ENCODE measurements around the gene SLC10A4. TPM values are rescaled to one million over a fixed set of nuclear protein-coding genes. Genes with fewer than 3 reads are reported as not detected.
"Not testable (repeated sequence)": the region's sequence is repeated elsewhere in the genome, so short reads cannot be mapped to it uniquely, and the experiment has no call there.

Gene SLC10A4, protein sequence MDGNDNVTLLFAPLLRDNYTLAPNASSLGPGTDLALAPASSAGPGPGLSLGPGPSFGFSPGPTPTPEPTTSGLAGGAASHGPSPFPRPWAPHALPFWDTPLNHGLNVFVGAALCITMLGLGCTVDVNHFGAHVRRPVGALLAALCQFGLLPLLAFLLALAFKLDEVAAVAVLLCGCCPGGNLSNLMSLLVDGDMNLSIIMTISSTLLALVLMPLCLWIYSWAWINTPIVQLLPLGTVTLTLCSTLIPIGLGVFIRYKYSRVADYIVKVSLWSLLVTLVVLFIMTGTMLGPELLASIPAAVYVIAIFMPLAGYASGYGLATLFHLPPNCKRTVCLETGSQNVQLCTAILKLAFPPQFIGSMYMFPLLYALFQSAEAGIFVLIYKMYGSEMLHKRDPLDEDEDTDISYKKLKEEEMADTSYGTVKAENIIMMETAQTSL
- total RNA-seq (under 1 TPM in 3 of 4 donors, not detected in 1; 0.11 to 0.22 (median 0.12) TPM), polyA plus RNA-seq (under 1 TPM; 0.06 to 0.29 (median 0.18) TPM)
- long read RNA-seq, donor 1, result 0 reads
- long read RNA-seq, donor 2, partial matches to known transcripts, result 0 of 2 reads
- long read RNA-seq, donor 2, other reads (novel, unspliced or antisense), result 0 of 2 reads

GRCh38 chr4:48483006-48483776, at the start of gene SLC10A4:
TSS of gene SLC10A4 (plus strand) at chr4:48483343. CDS start at chr4:48483562, 219 bp downstream.
- Histone ChIP-seq H3K36me3 (ENCODE audit: insufficient read depth in 1 of 2, low read depth in 1 of 2) (no peaks in the 10 kb centered on the region), H3K4me1 (no peaks in the 10 kb centered on the region), H3K27me3 (ENCODE audit: insufficient read depth in 3 of 3, low read length in 2 of 3) (peaks cover 0 to 64% (median 24%) of the 10 kb centered on the region in 3 donors), H3K9me3 (no peaks in the 10 kb centered on the region), H3K4me3 (peak within 1 kb of the TSS; percentile 54), H3K27ac (no peak within 1 kb of the TSS)
- ATAC-seq, result peak in 1 of 4 donors; percentile 19
- no peak for TF ChIP-seq CTCF (IDR thresholded peaks at IDR 0.05)
- intact Hi-C loops (cut with DNase I), result loop anchor here in 1 of 2 donors (10.0 kb wide), 1 partner anchor 158 kb away; no protein-coding TSS in a partner anchor
- peak in 1 of 2 donors; percentile 18 for DNase-seq
- 2% methylated on average over 34 to 85 of the region's 85 CpGs for WGBS, 3 donors

DNA sequence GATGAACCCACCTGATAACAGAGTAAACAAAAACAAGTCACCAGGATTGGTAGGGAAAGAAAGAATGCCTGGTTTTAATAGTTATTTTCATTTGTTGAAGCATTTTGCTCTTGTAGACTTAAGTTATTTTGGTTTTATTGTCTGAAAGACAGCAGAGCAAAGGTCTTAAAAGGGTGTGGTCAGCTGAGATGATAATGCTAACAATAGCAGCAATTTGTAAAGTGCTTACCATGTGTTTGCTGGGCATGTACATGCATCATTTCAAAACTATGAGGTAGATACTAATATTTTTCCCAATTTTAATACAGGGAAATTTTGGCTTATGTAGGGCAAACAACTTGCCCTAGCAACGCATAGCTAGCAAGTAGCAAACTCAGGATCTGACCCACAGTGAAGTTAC, 46.8 kb upstream of the SLC10A4 start:
- Histone ChIP-seq H3K27me3 (ENCODE audit: insufficient read depth in 3 of 3, low read length in 2 of 3) (no peaks in the 10 kb centered on the region), H3K9me3 (no peaks in the 10 kb centered on the region), H3K4me1 (no peaks in the 10 kb centered on the region), H3K27ac (no peak overlapping the region), H3K36me3 (ENCODE audit: insufficient read depth in 1 of 2, low read depth in 1 of 2) (no peaks in the 10 kb centered on the region), H3K4me3 (no peak overlapping the region)
- TF ChIP-seq CTCF (IDR thresholded peaks at IDR 0.05), result no peak
- DNase-seq, result no peak
- intact Hi-C loops (cut with DNase I), result no loop called here
- 87 to 96% (median 94%) methylated on average over 1 of the region's 1 CpG for WGBS, 3 donors
- ATAC-seq, result no peak

DNA sequence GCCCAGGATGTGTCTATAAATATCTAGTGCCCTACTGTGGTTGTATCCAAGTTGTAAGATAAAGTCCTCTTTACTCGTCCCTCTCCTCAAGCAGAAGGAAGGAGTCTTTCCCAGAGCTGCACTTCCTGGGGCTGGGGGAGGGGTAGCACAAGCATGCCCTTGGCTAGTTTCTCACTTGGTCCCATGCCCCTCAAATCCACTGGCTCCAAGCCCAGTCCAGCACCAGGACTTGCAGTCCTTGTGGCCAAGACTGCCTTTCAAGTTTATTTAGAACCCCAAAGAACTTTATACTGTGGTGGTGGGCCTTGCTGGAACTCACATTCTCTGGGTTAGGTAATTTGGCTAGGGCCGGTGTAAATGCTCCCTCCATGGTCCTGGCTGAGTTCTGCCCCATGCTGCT, 43.2 kb upstream of the SLC10A4 start:
- no peaks in the 10 kb centered on the region for H3K4me1 ChIP-seq
- H3K4me3 ChIP-seq, result no peak overlapping the region
- DNase-seq (no peak), ATAC-seq (no peak)
- intact Hi-C loops (cut with DNase I), result loop anchor here in 1 of 2 donors (10.0 kb wide), 1 partner anchor 525 kb away; no protein-coding TSS in a partner anchor
- H3K9me3 ChIP-seq, result no peaks in the 10 kb centered on the region
- H3K27ac ChIP-seq, result no peak overlapping the region
- TF ChIP-seq CTCF (IDR thresholded peaks at IDR 0.05), result no peak
- H3K36me3 ChIP-seq (ENCODE audit: insufficient read depth in 1 of 2, low read depth in 1 of 2), result no peaks in the 10 kb centered on the region
- 32 to 54% (median 38%) methylated on average over 2 of the region's 2 CpGs for WGBS, 3 donors
- no peaks in the 10 kb centered on the region for H3K27me3 ChIP-seq (ENCODE audit: insufficient read depth in 3 of 3, low read length in 2 of 3)

GRCh38 chr4:48440914-48441313, 42.2 kb upstream of the SLC10A4 start:
- 65 to 75% (median 70%) methylated on average over 5 of the region's 5 CpGs for WGBS, 3 donors
- H3K9me3 ChIP-seq; H3K4me1 ChIP-seq; H3K4me3 ChIP-seq; DNase-seq; H3K27me3 ChIP-seq (ENCODE audit: insufficient read depth in 3 of 3, low read length in 2 of 3); H3K27ac ChIP-seq; H3K36me3 ChIP-seq (ENCODE audit: insufficient read depth in 1 of 2, low read depth in 1 of 2); ATAC-seq: not testable (repeated sequence)
- intact Hi-C loops (cut with DNase I), result loop anchor here in 1 of 2 donors (10.0 kb wide), 1 partner anchor 524 kb away; no protein-coding TSS in a partner anchor
